Right lobe of liver (tissue), 6 donors: ENCODE measurements around the gene SRD5A3. TPM values are rescaled to one million over a fixed set of nuclear protein-coding genes. Genes with fewer than 3 reads are reported as not detected.
A peak's percentile ranks its signal among the peaks of the same experiment; 100 is the strongest.

ENCODE experiments used
- ATAC-seq, 4 donors: fragments of 200-7000 bp; cut with Tn5 transposase; one replicate each; pipeline ENCODE4 v1.9.1; 2020; ENCODE audit warnings: mild to moderate bottlenecking in 4 of 4, moderate library complexity in 4 of 4
- DNase-seq, 3 donors: peaks; one replicate each; pipeline ENCODE4 v3.0.0-alpha.2; 2020
- H3K27ac ChIP-seq, 3 donors: fragments of 200-600 bp; one replicate each; pipeline ENCODE4 v1.8.0; 2022
- H3K27me3 ChIP-seq, 2 donors: fragments of 200-600 bp; one replicate each; pipeline ENCODE4 v1.8.0; 2022
- H3K36me3 ChIP-seq, 4 donors: fragments of 200-600 bp; sonication (generic) in 1 of 4; one replicate each; pipeline versions ENCODE4 v1.5.1 to v1.8.0; 2017 to 2022; ENCODE audit warnings: control low read depth in 1 of 4
- H3K4me1 ChIP-seq, 4 donors: fragments of 200-600 bp; sonication (generic) in 1 of 4; one replicate each; pipeline versions ENCODE4 v1.5.1 to v1.8.0; 2017 to 2022; ENCODE audit warnings: control low read depth in 1 of 4
- H3K4me3 ChIP-seq, 3 donors: fragments of 200-600 bp; one replicate each; pipeline ENCODE4 v1.8.0; 2022
- H3K9me3 ChIP-seq, 4 donors: fragments of 200-600 bp; sonication (generic) in 1 of 4; one replicate each; pipeline versions ENCODE4 v1.5.1 to v1.8.0; 2017 to 2022; ENCODE audit warnings: control low read depth in 1 of 4
- CTCF ChIP-seq, 4 donors: fragments of 200-600 bp in 3 of 4; fragments of 450-650 bp in 1 of 4; IDR thresholded peaks; one replicate each; pipeline versions ENCODE4 v1.5.1 to v1.8.0; 2016 to 2022; ENCODE audit warnings: antibody characterized with exemption in 4 of 4, mild to moderate bottlenecking in 2 of 4
- POLR2A ChIP-seq: fragments of 450-650 bp; IDR thresholded peaks from one replicate; pipeline ENCODE4 v1.6.1; 2017; ENCODE audit warnings: antibody characterized with exemption, mild to moderate bottlenecking
- WGBS: methylation state at CpG from one replicate; pipeline ENCODE4 v1.1.6; 2018; ENCODE audit warnings: low coverage, low lambda C conversion rate; ENCODE audit not compliant: insufficient coverage; ENCODE audit errors: missing lambda C conversion rate; 5-methylcytosine and 5-hydroxymethylcytosine counted together
- intact Hi-C, 2 donors: fragments of 100-400 bp; cut with DNase I; formaldehyde crosslinking; loops; one replicate each; pipeline versions ENCODE4 v1.11.2 to v1.14.1; 2022
- total RNA-seq, 6 experiments: library from RNA; depleted of rRNA in 2 of 6; stranded (reverse); fragments of >200 nt in 2 of 6; fragmentation: NEBNext Ultra II Directional in 3 of 6; extraction: Animal tissue kit (Norgen Biotek cat#: 25700) in 3 of 6; gene quantifications; one replicate each; pipeline versions ENCODE4 v1.1.0 to v1.2.4, GENCODE V29; 2016 to 2023
- donor health status: DM: no; HTN: yes; CAD: no.
- donor health status: DM: no; HTN: no; CAD: no.
- donor health status: DM: no; HTN: no; CAD: no.
- donor health status: DM: no; HTN: yes; CAD: no.
- donor health status: DM: no; HTN: yes; CAD: no.

The SRD5A3 gene
- total RNA-seq, 6 experiments from 2014 or later: 7.7 to 13.9 (median 9.9) TPM

DNA sequence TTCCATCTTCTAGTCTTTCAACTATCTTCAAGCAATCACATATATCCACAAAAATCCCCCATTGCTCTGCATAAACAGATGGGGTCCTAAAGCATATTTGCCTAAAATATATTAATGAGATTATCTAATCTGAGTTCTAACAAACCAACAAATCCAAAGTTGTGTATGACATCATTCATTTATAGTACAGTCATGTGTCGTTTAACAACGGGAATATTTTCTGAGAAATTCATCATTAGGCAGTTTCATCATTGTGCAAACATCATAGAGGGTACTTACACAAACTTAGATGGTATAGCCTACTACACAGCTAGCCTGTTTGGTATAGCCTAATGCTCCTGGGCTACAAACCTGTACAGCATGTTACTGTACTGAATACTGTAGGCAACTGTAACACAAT lies 38.0 kb upstream of the SRD5A3 start:
- H3K36me3 ChIP-seq: no peaks in the 10 kb centered on the region
- WGBS: 48% methylated on average over 2 of the region's 2 CpGs

DNA sequence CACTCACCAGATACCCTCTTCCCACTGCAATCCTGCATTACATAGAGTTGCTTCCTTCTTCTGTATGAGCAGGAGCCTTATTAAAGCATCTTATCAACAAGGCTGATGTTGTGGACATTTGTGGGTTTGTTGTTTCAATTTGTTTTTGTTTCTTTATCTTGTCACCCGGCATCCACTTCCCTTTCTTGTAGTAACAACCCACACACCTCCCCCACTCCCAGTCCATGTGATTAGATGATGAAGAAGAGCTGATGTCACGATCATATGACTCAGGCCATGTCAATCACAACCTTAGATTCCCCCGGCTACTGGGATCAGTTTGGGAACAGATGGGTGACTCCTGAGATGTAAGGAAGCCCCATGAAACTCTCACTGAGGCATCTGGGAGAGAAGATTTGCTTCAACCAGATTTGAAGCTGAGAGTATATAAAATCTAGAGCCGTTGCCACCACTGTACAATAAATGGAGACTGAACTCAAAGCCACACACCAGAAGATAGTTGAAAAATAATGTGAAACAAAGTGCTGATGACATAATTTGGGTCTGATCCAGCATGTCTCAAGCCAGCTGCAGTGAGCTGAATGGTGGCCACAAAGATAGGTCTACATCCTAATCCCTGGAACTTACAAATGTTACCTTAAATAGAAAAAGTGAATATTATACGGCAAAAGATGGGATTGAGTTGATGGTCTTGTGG lies 34.1 kb upstream of the SRD5A3 start:
- H3K9me3 ChIP-seq: no peaks in the 10 kb centered on the region
- ATAC-seq (peak; percentile 30 to 61 (median 48)), DNase-seq (no peak)
- 39% methylated on average over 5 of the region's 5 CpGs for whole genome bisulfite sequencing
- intact Hi-C loops: no loop called here
- H3K4me1 ChIP-seq: no peaks in the 10 kb centered on the region
- no peak overlapping the region for H3K27ac ChIP-seq
- H3K27me3 ChIP-seq: no peaks in the 10 kb centered on the region
- TF ChIP-seq POLR2A (no peak), CTCF (IDR thresholded peaks at IDR 0.05) (no peak)
- no peak overlapping the region for H3K4me3 ChIP-seq
- H3K36me3 ChIP-seq: no peaks in the 10 kb centered on the region

More for the DNA sequence above, 38.0 kb upstream of the SRD5A3 start:
- Histone ChIP-seq H3K4me3 (no peak overlapping the region), H3K9me3 (no peaks in the 10 kb centered on the region), H3K4me1 (no peaks in the 10 kb centered on the region), H3K27ac (no peak overlapping the region), H3K27me3 (no peaks in the 10 kb centered on the region)
- intact Hi-C loops: no loop called here
- DNase-seq: no peak
- TF ChIP-seq CTCF (IDR thresholded peaks at IDR 0.05): no peak
- no peak for TF ChIP-seq POLR2A
- no peak for ATAC-seq

GRCh38 chr4:55312489-55313101 lies 33.4 kb upstream of the SRD5A3 start:
- 75% methylated on average over 1 of the region's 1 CpG for WGBS
- no peaks in the 10 kb centered on the region for H3K4me1 ChIP-seq
- intact Hi-C loops: no loop called here
- DNase-seq: peak in 1 of 3 donors; percentile 52
- H3K36me3 ChIP-seq: no peaks in the 10 kb centered on the region
- no peak overlapping the region for H3K27ac ChIP-seq
- ATAC-seq: peak; percentile 87 to 94 (median 92)
- no peaks in the 10 kb centered on the region for H3K27me3 ChIP-seq
- no peaks in the 10 kb centered on the region for H3K9me3 ChIP-seq
- no peak for TF ChIP-seq POLR2A
- peak; percentile 54 to 76 (median 70) for TF ChIP-seq CTCF (IDR thresholded peaks at IDR 0.05)
- H3K4me3 ChIP-seq: no peak overlapping the region

DNA sequence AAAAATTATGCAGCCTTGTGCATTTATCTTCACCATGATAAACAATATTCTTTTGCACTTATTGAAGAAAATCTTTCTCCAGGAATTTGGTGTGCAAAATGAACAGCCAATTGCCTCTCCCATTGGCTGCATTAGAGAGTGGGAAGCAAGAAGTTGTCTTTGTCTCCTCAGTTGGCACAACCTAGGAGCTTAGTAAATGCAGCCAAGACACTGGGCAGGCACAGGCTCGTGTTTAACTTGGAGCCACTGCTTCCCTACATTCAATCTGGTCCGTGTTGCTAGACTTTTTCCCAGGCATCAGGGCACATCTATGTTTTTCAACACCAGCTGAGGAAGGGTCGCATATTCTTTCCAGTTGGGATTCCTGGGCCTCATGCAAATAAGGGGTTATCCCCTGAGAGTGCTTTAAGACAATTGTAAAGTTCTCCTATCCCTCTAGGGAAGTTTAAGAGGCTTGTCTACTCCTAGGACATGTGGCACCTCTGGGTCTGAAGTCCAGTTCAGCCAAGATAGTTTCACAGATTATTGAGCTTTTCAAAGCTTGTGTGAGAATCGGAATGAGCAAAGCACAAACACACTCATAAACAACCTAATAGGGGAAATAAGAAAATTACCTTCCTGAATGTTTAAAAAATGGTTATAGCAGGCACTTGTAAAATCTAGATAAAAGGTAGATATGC lies 31.8 kb upstream of the SRD5A3 start:
- TF ChIP-seq CTCF (IDR thresholded peaks at IDR 0.05) (no peak), POLR2A (no peak)
- no peaks in the 10 kb centered on the region for H3K9me3 ChIP-seq
- DNase-seq (no peak), ATAC-seq (no peak)
- no peaks in the 10 kb centered on the region for H3K27me3 ChIP-seq
- H3K36me3 ChIP-seq: no peaks in the 10 kb centered on the region
- intact Hi-C loops: no loop called here
- 51% methylated on average over 4 of the region's 4 CpGs for WGBS
- H3K4me1 ChIP-seq: no peaks in the 10 kb centered on the region
- no peak overlapping the region for H3K4me3 ChIP-seq
- H3K27ac ChIP-seq: no peak overlapping the region
